HG02885 (cell line): ENCODE results near the gene VWA2.
A peak's percentile ranks its signal among the peaks of the same experiment; 100 is the strongest.

ENCODE experiments used
- ATAC-seq: cut with Tn5 transposase; IDR thresholded peaks from one replicate; pipeline ENCODE4 v1.9.1; 2021; ENCODE audit warnings: mild to moderate bottlenecking; ENCODE audit not compliant: unreplicated experiment, poor library complexity

The VWA2 gene

GRCh38 chr10:114334301-114334700 lies 95.2 kb downstream of the VWA2 start:
- ATAC-seq: no peak

GRCh38 chr10:114335614-114336013 lies 96.6 kb downstream of the VWA2 start:
- ATAC-seq: no peak

DNA sequence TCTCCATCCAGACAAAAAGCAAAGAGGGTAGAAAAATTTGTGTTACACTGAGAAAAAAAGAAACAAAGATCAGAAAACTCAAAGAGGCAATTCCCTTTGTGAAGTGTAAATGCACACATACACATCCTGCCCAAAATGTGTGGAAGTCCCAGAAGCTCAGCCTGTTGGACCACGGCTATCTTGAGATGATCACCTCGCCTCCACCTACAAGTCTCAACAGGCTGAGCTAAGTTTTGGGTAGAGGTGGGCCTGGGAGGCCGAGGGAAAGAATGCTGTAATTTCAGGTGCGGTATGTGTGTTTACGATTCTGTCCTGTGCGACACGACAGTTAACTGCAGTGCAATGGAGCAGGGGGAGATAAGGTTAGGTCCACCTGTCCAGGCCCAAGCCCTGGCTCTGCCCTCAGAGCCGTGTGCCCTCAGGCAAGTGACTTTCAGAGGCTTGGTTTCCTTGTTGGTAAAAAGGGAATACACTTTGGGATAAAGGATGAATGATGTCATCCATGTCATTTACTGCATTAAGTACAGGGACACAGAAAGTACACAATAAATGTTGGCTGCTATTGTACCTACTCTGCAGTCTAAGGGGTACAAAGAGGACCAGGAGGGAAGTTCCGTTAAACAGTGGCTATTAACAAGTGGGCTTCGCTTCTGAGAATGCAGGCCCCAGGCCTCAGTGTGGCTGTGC lies 97.9 kb downstream of the VWA2 start:
- no peak for ATAC-seq

GRCh38 chr10:114337510-114338462 lies 98.7 kb downstream of the VWA2 start:
- peak; percentile 58 for ATAC-seq

- ATAC-seq: no peak
These were observed 101.8 kb downstream of the VWA2 start for GRCh38 chr10:114340816-114341215.
